ENCODE data around the gene STAT3.

STAT3 gene

GRCh38 chr17:42365136-42365535 lies 23.1 kb downstream of the STAT3 start:
- no peak for TF ChIP-seq RARB (CRISPR knock-in tag; IDR thresholded peaks at IDR 0.05)
- no peak for TF ChIP-seq TCF4 (CRISPR knock-in tag; IDR thresholded peaks at IDR 0.05; ENCODE audit: borderline replicate concordance)
- TF ChIP-seq TOX (CRISPR knock-in tag; IDR thresholded peaks at IDR 0.05; ENCODE audit: borderline replicate concordance), result no peak
- TF ChIP-seq GLIS3 (CRISPR knock-in tag; IDR thresholded peaks at IDR 0.05), result no peak
- TF ChIP-seq CSDC2 (CRISPR knock-in tag; IDR thresholded peaks at IDR 0.05), result no peak
- TF ChIP-seq ZNF8 (CRISPR knock-in tag; IDR thresholded peaks at IDR 0.05), result no peak
- no peak for TF ChIP-seq PPARA (CRISPR knock-in tag; IDR thresholded peaks at IDR 0.05; ENCODE audit: borderline replicate concordance)
- ATAC-seq, result peak; percentile 76

- ATAC-seq, result no peak
- no peak for TF ChIP-seq SNAI2 (CRISPR knock-in tag; IDR thresholded peaks at IDR 0.05)
- no peak for TF ChIP-seq ARNTL (CRISPR knock-in tag; IDR thresholded peaks at IDR 0.05; ENCODE audit: borderline replicate concordance, low read depth)
- no peak for TF ChIP-seq TCF4 (CRISPR knock-in tag; IDR thresholded peaks at IDR 0.05; ENCODE audit: borderline replicate concordance)
- TF ChIP-seq POU6F1 (CRISPR knock-in tag; IDR thresholded peaks at IDR 0.05; ENCODE audit: borderline replicate concordance, low read depth), result no peak
- no peak for TF ChIP-seq OSR1 (CRISPR knock-in tag; IDR thresholded peaks at IDR 0.05)
- TF ChIP-seq, protein P1, sequence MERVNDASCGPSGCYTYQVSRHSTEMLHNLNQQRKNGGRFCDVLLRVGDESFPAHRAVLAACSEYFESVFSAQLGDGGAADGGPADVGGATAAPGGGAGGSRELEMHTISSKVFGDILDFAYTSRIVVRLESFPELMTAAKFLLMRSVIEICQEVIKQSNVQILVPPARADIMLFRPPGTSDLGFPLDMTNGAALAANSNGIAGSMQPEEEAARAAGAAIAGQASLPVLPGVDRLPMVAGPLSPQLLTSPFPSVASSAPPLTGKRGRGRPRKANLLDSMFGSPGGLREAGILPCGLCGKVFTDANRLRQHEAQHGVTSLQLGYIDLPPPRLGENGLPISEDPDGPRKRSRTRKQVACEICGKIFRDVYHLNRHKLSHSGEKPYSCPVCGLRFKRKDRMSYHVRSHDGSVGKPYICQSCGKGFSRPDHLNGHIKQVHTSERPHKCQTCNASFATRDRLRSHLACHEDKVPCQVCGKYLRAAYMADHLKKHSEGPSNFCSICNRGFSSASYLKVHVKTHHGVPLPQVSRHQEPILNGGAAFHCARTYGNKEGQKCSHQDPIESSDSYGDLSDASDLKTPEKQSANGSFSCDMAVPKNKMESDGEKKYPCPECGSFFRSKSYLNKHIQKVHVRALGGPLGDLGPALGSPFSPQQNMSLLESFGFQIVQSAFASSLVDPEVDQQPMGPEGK (CRISPR knock-in tag; IDR thresholded peaks at IDR 0.05; ENCODE audit: borderline replicate concordance), result no peak
Measured at GRCh38 chr17:42363767-42364585, 24.3 kb downstream of the STAT3 start.

- ATAC-seq, result no peak
- TF ChIP-seq ARNTL (CRISPR knock-in tag; IDR thresholded peaks at IDR 0.05; ENCODE audit: borderline replicate concordance, low read depth) (no peak), ZNF70 (CRISPR knock-in tag; IDR thresholded peaks at IDR 0.05) (no peak), ESRRG (CRISPR knock-in tag; IDR thresholded peaks at IDR 0.05) (no peak), ZFP3 (CRISPR knock-in tag; IDR thresholded peaks at IDR 0.05) (no peak), ZNF8 (CRISPR knock-in tag; IDR thresholded peaks at IDR 0.05) (no peak), CSDC2 (CRISPR knock-in tag; IDR thresholded peaks at IDR 0.05) (no peak), ZNF565 (CRISPR knock-in tag; conservative IDR thresholded peaks at IDR 0.05; ENCODE audit: low read depth) (no peak), GLIS3 (CRISPR knock-in tag; IDR thresholded peaks at IDR 0.05) (no peak), POU6F1 (CRISPR knock-in tag; IDR thresholded peaks at IDR 0.05; ENCODE audit: borderline replicate concordance, low read depth) (no peak), CSRNP3 (CRISPR knock-in tag; IDR thresholded peaks at IDR 0.05) (no peak), RARB (CRISPR knock-in tag; IDR thresholded peaks at IDR 0.05) (no peak), ZC3H10 (CRISPR knock-in tag; IDR thresholded peaks at IDR 0.05) (no peak)
- TF ChIP-seq, protein P1 (CRISPR knock-in tag; IDR thresholded peaks at IDR 0.05; ENCODE audit: borderline replicate concordance), result no peak
- TF ChIP-seq, protein P2, sequence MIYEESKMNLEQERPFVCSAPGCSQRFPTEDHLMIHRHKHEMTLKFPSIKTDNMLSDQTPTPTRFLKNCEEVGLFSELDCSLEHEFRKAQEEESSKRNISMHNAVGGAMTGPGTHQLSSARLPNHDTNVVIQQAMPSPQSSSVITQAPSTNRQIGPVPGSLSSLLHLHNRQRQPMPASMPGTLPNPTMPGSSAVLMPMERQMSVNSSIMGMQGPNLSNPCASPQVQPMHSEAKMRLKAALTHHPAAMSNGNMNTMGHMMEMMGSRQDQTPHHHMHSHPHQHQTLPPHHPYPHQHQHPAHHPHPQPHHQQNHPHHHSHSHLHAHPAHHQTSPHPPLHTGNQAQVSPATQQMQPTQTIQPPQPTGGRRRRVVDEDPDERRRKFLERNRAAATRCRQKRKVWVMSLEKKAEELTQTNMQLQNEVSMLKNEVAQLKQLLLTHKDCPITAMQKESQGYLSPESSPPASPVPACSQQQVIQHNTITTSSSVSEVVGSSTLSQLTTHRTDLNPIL (CRISPR knock-in tag; IDR thresholded peaks at IDR 0.05; ENCODE audit: low read depth), result no peak
Measured at GRCh38 chr17:42363231-42363630, 25.0 kb downstream of the STAT3 start.

Data from SK-N-SH treated with all-trans-retinoic acid at 6 μM for 48 hours (cell line).